Smooth muscle cell of the brain vasculature (primary cell): ENCODE results near the gene PLCB2.
A peak's percentile ranks its signal among the peaks of the same experiment; 100 is the strongest.

Source experiments
- DNase-seq: peaks from one replicate; pipeline ENCODE4 v3.0.0-alpha.2; 2012; ENCODE audit warnings: low read depth, low spot score

Gene PLCB2

GRCh38 chr15:40286794-40287193 is 20.9 kb downstream of the PLCB2 start:
- no peak for DNase-seq

GRCh38 chr15:40286061-40286532 is 21.6 kb downstream of the PLCB2 start:
- no peak for DNase-seq

- no peak for DNase-seq
Observed at GRCh38 chr15:40285554-40286011, 22.2 kb downstream of the PLCB2 start.

GRCh38 chr15:40285151-40285550 is 22.6 kb downstream of the PLCB2 start:
- no peak for DNase-seq

- DNase-seq: no peak
Observed at GRCh38 chr15:40283615-40284300, 24.0 kb downstream of the PLCB2 start.

GRCh38 chr15:40282869-40283614 is 24.7 kb downstream of the PLCB2 start, which contains the start of gene ANKRD63:
Gene ANKRD63 (minus strand): TSS chr15:40283064. CDS start chr15:40282586, 478 bp downstream.
- DNase-seq: no peak

- no peak for DNase-seq
Observed at GRCh38 chr15:40282147-40282868, 25.4 kb downstream of the PLCB2 start.

- no peak for DNase-seq
Observed at GRCh38 chr15:40281801-40282146, 26.0 kb downstream of the PLCB2 start.

GRCh38 chr15:40281057-40281800 is 26.5 kb downstream of the PLCB2 start:
- DNase-seq: no peak

- no peak for DNase-seq
Observed at GRCh38 chr15:40280260-40281056, 27.3 kb downstream of the PLCB2 start.

GRCh38 chr15:40279437-40280141 is 28.1 kb downstream of the PLCB2 start:
- DNase-seq: no peak

GRCh38 chr15:40278026-40278425 is 29.7 kb downstream of the PLCB2 start:
- no peak for DNase-seq

GRCh38 chr15:40277471-40277870 is 30.3 kb downstream of the PLCB2 start:
- DNase-seq: no peak

GRCh38 chr15:40276927-40277326 is 30.8 kb downstream of the PLCB2 start:
- no peak for DNase-seq

GRCh38 chr15:40275954-40276353 is 31.8 kb downstream of the PLCB2 start:
- DNase-seq: no peak

GRCh38 chr15:40275523-40275922 is 32.2 kb downstream of the PLCB2 start:
- no peak for DNase-seq

GRCh38 chr15:40274350-40275274 is 33.1 kb downstream of the PLCB2 start:
- peak; percentile 71 for DNase-seq

GRCh38 chr15:40273428-40273827 is 34.3 kb downstream of the PLCB2 start:
- no peak for DNase-seq

GRCh38 chr15:40272485-40273056 is 35.2 kb downstream of the PLCB2 start:
- no peak for DNase-seq
